ENCODE data around the gene CNOT6.

CNOT6 gene

DNA sequence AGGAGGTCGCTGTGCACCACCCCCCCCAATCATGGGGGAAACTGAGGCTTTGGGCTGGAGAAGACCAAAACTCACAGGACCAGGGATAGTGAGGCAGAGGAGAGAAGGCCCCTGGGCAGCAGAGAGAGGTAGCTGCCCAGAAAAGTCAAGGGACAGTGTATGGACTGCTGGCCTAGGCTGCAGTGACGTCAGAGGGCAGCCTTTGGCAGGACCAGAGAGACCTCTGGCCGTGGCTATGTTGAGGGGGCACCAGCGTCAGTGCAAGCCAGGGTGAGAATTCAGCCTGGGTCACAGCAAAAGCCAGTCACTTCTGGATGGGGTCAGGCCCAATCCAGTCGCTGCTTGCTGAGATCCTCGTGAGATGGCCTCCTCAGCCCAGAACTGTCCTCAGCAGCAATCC lies 128.7 kb downstream of the CNOT6 start:
- no peak for DNase-seq (ENCODE audit: low read depth)

DNA sequence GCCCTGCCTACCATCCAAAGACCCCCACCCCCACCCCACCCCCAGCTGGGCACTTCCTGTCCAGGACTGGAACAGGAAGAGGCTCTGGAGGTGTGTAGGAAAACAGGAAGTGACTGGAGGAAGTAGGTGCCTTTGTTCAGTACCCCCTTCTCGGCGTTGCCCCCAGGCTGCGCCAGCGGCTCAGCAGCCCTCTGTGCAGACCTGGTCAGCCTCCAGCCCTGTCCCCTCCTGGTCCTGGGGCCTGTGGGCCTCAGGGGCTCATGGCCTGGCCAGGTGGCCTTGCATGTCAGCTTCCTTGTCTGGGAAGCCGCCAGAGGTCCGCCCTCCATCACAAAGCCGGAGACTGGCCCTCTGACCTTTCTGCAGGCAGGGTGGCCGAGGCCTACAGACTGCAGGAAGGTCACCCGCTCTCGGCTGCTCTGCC lies 129.2 kb downstream of the CNOT6 start:
- no peak for DNase-seq (ENCODE audit: low read depth)

DNA sequence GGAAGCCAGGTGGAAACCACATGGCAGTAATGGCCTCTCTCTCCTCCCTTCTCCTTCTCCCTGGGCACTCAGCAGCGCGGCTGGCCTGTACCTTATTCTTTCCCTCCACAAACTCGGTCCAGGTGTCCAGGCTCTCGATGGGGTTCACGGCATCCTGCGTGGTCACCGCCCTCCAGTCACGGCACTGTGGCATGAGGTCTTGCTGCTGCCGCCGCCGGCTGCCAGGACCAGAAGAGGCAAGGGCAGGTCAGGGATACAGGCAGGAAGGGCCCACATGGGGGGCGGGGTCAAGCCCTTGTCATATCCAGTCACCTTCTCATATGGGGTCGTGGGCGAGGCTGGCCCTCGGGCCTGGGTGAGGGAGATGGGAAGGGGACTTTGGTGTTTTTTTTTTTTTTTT lies 129.7 kb downstream of the CNOT6 start:
- DNase-seq (ENCODE audit: low read depth): no peak

DNA sequence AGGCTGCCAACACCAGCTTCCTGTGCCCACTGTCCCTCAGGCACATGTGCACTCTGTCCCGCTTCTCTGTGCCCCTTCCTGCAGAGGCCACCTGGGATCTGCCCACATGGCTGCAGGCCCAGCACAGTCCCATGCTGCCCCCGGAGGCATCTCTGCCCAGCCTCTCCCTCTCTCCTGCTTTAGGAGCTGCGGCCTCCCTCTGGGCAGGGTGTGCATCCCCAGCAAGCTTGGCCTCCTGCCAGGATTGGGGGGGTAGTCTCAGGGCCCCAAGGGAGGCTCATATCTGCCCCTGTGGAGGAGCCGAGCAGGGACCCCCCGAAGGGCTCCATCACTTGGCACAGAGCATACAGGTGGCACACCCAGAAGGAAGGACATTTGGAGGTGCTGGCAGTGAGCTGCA lies 130.4 kb downstream of the CNOT6 start:
- no peak for DNase-seq (ENCODE audit: low read depth)

DNA sequence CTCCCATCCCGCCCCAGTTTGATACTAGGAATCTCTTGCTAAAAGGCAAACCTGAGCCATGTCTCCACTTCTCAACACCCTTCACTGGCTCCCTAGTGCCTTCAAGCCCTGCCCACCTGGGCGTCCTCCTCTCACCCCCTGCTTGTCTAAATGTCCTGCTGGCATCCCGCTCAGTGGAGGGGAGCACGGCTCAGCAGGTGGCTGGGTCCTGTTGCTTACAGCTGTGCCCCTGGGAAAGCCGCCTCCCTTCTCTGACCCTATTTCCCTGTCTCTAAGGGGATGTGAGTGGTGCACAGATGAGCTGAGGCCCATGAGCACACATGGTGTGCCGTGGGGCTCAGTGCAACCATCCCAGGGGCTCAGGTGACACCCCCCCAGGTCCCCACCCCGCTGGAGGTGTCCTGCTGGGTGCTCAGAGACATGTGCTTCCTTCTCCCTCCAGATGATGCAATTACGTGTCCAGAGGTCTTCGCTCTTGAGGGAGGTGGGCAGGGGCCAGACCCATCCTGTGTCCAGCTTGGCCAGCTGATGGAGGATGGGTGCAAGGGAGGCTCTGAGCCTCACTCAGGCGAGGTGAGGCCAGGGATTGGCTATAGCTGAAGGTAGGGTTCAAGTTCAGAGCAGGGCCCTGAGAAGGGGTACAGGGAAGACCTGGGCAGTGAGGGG lies 131.1 kb downstream of the CNOT6 start:
- no peak for DNase-seq (ENCODE audit: low read depth)

DNA sequence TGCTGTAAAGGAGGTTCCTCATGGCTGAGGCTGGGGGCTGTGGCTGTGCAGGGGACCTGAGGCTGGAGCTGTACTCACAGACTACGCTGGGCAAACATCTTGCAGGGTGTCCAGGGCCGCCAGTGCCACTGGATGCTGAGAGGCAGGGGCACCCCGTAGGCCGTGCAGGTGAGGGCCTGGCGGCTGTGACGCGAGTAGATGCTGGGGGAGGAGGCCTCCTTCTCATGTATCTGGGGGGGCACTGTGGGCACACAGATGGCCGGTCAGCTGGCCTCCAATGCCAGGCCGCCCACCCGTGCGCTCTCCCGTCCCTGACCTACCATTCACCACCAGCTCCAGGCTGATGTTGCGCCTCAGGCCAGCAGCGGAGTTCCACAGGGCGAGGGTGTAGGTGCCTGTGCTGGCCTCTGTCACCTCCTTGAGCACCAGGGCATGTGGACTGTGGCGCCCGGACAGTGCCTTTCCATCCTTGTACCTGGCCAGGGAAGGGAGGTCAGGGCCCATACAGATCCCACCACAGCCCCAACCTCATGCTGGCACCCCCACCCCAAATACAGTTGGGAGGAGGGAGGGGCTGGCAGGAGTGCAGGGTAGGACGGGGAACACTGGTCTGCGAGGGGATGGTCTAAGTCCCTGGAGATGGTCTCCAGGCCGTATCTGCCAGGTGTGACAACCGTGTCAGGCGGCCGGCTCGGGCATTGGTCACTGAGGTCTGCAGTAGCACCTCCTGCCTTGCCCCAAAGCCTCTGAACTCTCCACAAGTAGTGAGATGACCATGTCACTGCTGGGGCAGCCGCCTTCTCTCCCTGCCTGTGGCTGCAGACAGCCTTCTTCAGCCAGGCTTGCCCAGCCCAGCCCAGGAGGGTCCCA lies 131.8 kb downstream of the CNOT6 start:
- DNase-seq (ENCODE audit: low read depth): no peak

DNA sequence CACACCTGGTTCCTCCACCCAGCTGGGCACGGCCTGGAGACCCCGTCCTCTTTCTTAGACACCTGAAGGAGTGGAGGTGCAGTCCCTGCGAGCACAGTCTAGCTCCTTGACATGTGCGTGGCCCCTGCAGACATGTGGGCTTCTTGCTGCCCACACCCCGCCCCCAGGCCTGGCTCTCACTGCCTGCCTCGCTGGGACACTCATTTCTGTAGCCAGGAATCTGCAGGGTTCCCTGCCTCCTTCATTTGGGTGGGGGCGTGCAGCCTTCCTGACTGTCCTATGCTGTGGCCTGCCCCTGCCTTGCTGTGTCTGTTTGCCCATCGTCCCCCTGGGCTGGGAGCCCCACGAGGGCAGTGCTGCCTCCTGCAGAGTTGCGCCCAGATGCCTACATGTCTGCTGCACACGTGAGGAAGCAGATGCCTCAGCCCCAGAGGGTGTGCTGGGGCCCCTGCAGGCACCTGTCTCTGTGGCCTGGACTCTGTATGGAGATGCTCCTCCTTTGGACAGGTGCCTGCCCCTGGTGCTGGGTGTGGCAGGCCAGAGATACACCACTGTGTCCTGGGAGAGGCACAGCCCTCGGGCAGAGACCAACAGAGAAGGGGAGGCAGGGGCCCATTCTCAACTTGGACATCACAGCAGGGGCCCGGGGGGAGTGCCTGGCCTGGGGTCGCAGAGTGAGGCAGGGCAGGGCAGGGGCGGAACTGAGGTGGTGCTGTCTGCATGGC lies 132.6 kb downstream of the CNOT6 start:
- DNase-seq (ENCODE audit: low read depth): no peak

DNA sequence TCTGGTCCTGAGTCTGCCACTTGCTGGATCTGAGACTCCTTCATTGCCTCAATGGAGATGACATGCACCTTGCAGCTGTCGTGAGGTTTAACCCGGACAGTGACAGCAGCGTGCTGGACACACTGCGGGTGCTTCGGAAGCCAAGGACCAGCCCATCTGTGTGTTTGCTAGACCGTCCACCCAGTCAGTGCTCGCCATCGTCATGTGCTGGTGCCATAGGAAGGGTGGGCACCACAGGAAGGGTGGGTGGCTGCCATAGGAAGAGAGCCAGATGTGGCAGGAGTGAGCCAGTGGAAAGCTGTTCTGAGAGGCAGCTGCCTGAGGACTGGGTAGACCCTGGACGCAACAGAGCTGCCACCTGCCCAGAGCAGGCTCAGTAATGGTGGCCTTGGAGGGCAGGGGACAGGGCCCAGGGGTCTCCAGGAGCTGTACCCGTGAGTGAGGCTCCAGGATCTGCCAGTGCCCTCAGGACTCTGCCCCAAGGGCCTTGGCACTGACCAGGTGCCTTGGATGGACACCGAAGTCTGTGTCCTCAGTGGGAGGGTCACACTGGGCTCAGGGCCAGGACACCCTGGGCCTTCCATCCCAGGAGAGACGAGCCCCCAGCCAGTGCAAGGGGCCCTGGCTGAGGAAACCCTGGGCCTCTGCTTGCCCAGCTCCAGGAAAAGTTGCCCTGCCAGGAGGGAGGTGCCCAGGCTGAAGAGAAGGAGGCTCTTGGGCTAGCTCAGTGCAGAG lies 133.4 kb downstream of the CNOT6 start:
- DNase-seq (ENCODE audit: low read depth): no peak

Measured in fibroblast of gingiva (primary cell).